Thoracic aorta (tissue), 2 donors: ENCODE measurements around the gene SNX5. TPM values are rescaled to one million over a fixed set of nuclear protein-coding genes. Genes with fewer than 3 reads are reported as not detected.

Experiments used
- ATAC-seq: fragments of 150-250 bp; one replicate; pipeline ENCODE4 v1.8.0; 2017; ENCODE audit warnings: low read depth; ENCODE audit not compliant: insufficient number of reproducible peaks, low FRiP score
- DNase-seq: peaks from one replicate; pipeline ENCODE4 v3.0.0-alpha.2; 2020; ENCODE audit warnings: low spot score
- H3K27ac ChIP-seq, 2 donors: fragments of 200-600 bp; sonication (generic); 1 replicate in 1 of 2; 2 replicates in 1 of 2; pipeline ENCODE4 v1.5.1; 2016; ENCODE audit warnings: mild to moderate bottlenecking in 2 of 2, moderate library complexity in 2 of 2
- H3K27me3 ChIP-seq: fragments of 200-600 bp; sonication (generic); replicated peaks from 2 replicates; pipeline ENCODE4 v1.6.0; 2016; ENCODE audit warnings: mild to moderate bottlenecking; ENCODE audit not compliant: insufficient read depth
- H3K36me3 ChIP-seq: fragments of 200-600 bp; sonication (generic); one replicate; pipeline ENCODE4 v1.5.1; 2016
- H3K4me1 ChIP-seq, 2 donors: fragments of 200-600 bp; sonication (generic); 1 replicate in 1 of 2; 2 replicates in 1 of 2; pipeline versions ENCODE4 v1.5.1 to v1.6.0; 2016; ENCODE audit warnings: low read depth in 2 of 2, mild to moderate bottlenecking in 1 of 2; ENCODE audit not compliant: control insufficient read depth in 1 of 2
- H3K4me3 ChIP-seq: fragments of 200-600 bp; sonication (generic); 2 replicates; pipeline ENCODE4 v1.5.1; 2016; ENCODE audit warnings: mild to moderate bottlenecking
- H3K9me3 ChIP-seq: fragments of 200-600 bp; sonication (generic); 2 replicates; pipeline ENCODE4 v1.5.1; 2016
- CTCF ChIP-seq: fragments of 200-600 bp; sonication (generic); IDR thresholded peaks from one replicate; pipeline ENCODE4 v1.5.1; 2019; ENCODE audit warnings: antibody characterized with exemption
- total RNA-seq, 2 donors: library from RNA; depleted of rRNA; stranded (reverse); fragments of >200 nt; gene quantifications; one replicate each; pipeline versions ENCODE4 v1.1.0 to v1.2.3, GENCODE V29; 2016

The SNX5 gene
- total RNA-seq, 2 donors from 2014 or later, result 63.0 to 112 TPM

DNA sequence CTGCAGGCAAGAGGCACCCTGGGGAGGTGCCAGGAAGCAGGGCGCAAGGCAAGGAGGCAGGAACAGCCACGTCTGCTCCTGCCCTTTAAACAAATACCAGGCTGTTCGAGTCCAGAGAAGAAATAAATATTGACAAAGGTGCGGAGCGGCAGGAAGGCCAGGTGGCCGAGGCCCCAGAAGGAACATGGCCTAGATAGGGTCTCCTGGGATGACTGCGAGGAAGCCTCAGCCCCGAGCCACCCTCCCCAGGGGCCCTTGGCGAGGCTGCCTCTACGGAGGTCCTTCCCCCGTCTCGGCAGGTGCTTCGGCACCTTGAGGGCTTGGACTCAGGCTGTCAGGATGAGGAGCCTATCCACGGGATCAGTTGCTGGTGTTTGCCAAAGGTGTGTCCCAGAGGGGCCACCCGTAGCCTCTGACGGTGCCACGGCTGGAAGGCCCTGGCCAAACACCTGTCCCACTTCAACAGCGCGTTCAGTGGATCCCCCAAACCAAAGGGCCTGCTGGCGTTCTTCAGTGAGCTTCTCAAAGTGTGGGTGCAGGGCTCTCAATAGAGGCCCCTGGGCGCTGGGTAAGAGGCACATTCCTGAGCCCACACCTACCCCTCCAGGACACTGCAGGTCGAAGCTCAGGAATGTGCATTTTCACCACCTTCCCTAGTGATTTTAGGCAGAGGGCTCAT lies 39.8 kb downstream of the SNX5 start:
- H3K9me3 ChIP-seq, result peaks cover 3% of the 10 kb centered on the region
- no peaks in the 10 kb centered on the region for H3K27me3 ChIP-seq
- H3K4me3 ChIP-seq, result no peak overlapping the region
- ATAC-seq (no peak), DNase-seq (no peak)
- peak overlapping the region in 1 of 2 donors; percentile 3 for H3K27ac ChIP-seq
- H3K36me3 ChIP-seq, result no peaks in the 10 kb centered on the region
- peaks cover 0 to 31% of the 10 kb centered on the region in 2 donors for H3K4me1 ChIP-seq
- no peak for TF ChIP-seq CTCF

- H3K27me3 ChIP-seq, result no peaks in the 10 kb centered on the region
- ATAC-seq, result no peak
- TF ChIP-seq CTCF, result no peak
- H3K9me3 ChIP-seq, result peaks cover 3% of the 10 kb centered on the region
- H3K4me3 ChIP-seq, result no peak overlapping the region
- no peaks in the 10 kb centered on the region for H3K36me3 ChIP-seq
- peaks cover 0 to 31% of the 10 kb centered on the region in 2 donors for H3K4me1 ChIP-seq
- peak overlapping the region in 1 of 2 donors; percentile 3 for H3K27ac ChIP-seq
- DNase-seq, result no peak
These were observed 40.4 kb downstream of the SNX5 start for GRCh38 chr20:17928211-17928611.

GRCh38 chr20:17925940-17926300 lies 42.7 kb downstream of the SNX5 start:
- no peak for TF ChIP-seq CTCF
- no peak overlapping the region for H3K4me3 ChIP-seq
- no peaks in the 10 kb centered on the region for H3K27me3 ChIP-seq
- ATAC-seq, result no peak
- no peak overlapping the region for H3K27ac ChIP-seq
- H3K4me1 ChIP-seq, result peaks cover 0 to 31% of the 10 kb centered on the region in 2 donors
- no peaks in the 10 kb centered on the region for H3K9me3 ChIP-seq
- DNase-seq, result no peak
- H3K36me3 ChIP-seq, result no peaks in the 10 kb centered on the region

DNA sequence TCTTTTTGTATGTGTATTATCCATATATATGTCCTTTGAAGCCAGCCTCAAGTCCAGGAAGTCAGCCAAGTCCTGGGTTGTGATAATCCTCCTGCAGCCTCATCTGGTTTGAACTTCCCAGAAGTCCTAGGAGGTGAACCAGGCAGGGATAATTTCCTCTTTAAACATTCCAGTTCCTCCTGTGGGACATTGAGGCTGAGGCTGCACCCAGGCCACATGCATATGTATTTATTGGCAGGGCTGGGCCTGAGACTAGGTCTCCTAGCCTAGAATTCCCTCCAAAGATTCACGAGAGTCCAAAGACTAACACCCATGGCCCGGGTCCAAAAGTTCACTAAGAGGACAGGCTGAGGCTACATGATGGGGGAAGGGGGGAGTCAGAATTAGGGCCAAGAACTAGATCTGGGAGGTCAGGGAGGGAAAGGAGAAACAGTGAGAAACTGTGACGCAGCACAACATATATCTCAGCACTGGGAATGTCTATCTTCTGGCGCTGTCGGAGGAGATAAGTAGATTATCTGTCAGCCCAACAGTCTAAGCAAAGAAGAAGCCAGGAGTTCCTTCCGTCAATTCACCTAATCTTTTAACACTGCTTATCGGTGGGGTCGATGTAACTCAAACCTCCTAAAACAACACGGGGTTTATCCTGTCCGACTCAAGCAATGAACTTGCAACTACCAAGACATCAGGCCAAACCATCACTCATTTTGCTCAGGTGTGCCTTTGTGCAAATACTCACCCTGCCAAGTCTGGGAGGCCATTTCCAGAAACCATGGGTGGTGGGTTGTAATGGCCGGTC lies 43.3 kb downstream of the SNX5 start:
- no peak for TF ChIP-seq CTCF
- Histone ChIP-seq H3K4me3 (no peak overlapping the region), H3K36me3 (no peaks in the 10 kb centered on the region), H3K4me1 (peaks cover 0 to 31% of the 10 kb centered on the region in 2 donors), H3K27ac (no peak overlapping the region), H3K9me3 (no peaks in the 10 kb centered on the region), H3K27me3 (no peaks in the 10 kb centered on the region)
- ATAC-seq (no peak), DNase-seq (no peak)

- Histone ChIP-seq H3K4me3 (no peak overlapping the region), H3K4me1 (peaks cover 0 to 12% of the 10 kb centered on the region in 2 donors), H3K27ac (no peak overlapping the region), H3K36me3 (no peaks in the 10 kb centered on the region), H3K9me3 (no peaks in the 10 kb centered on the region), H3K27me3 (no peaks in the 10 kb centered on the region)
- no peak for TF ChIP-seq CTCF
- ATAC-seq (no peak), DNase-seq (no peak)
These were observed 46.8 kb downstream of the SNX5 start for GRCh38 chr20:17921774-17922173.
